Measurements from ENCODE around the gene GLUD1.
"Not testable (repeated sequence)": the region's sequence is repeated elsewhere in the genome, so short reads cannot be mapped to it uniquely, and the experiment has no call there.

GRCh38 chr10:87025285-87025958 is 69.2 kb downstream of the GLUD1 start:
- not testable (repeated sequence) for TF ChIP-seq CTCF (IDR thresholded peaks at IDR 0.05); TCF7L2 (IDR thresholded peaks at IDR 0.05; ENCODE audit: low read depth, low read length)
